Inferior parietal cortex (tissue), 1 donor: ENCODE results near the gene NTRK1.

Source experiments
- DNase-seq: peaks from one replicate; pipeline ENCODE4 v3.0.0-alpha.2; 2016; ENCODE audit errors: extremely low spot score

NTRK1 gene

DNA sequence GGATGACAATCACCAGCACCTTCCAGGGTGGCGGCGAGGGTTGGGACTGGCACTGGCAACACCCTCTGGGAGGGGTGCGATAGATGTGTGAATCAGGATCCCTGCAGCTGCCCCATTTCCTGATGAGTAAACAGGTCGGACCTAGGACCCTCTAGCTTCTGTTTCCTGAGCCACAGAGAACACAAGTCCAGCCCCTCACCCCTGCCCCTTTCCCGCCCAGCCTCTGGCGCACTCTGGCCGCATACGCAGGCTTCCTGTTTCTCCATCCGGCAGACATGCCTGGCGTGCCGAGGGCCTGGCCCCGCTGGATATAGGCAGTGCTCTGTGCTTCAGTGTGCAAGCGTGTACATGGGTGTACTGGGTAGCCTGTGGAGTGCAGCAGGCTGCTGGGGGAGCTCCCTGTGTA is 37.5 kb downstream of the NTRK1 start:
- DNase-seq = no peak

DNA sequence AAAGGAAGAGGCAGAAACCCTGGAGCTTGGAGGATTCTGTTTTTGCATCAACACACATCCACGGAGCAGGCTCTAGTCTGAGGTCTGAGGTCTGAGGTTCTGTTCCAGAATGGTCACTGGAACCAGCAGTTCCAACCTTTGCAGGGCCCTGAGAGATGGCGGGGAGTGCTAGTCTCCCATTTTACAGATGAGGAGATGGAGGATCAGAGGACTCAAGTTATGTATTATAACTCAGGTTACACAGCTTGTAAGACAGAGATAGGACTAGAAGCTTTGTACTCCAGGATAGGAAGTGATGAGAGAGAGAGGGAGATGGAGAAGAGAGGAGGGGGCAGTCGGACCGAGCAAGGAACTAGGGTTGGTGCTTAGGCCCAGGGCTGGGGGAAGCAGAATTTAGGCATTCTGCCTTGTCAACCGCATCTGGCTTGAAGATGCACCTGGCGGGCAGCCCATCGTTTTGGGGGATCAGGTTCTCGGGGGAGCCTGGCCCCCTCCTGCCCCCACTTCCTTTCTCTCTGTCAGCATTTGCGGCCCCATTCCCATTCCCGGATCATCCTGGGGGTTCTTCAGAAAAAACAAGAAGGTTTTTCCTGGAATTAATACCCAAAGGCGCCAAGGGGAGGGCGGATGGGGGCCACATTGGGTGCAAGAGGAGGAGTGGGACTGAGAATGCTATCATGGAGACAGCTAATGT is 38.5 kb downstream of the NTRK1 start:
- DNase-seq = no peak

DNA sequence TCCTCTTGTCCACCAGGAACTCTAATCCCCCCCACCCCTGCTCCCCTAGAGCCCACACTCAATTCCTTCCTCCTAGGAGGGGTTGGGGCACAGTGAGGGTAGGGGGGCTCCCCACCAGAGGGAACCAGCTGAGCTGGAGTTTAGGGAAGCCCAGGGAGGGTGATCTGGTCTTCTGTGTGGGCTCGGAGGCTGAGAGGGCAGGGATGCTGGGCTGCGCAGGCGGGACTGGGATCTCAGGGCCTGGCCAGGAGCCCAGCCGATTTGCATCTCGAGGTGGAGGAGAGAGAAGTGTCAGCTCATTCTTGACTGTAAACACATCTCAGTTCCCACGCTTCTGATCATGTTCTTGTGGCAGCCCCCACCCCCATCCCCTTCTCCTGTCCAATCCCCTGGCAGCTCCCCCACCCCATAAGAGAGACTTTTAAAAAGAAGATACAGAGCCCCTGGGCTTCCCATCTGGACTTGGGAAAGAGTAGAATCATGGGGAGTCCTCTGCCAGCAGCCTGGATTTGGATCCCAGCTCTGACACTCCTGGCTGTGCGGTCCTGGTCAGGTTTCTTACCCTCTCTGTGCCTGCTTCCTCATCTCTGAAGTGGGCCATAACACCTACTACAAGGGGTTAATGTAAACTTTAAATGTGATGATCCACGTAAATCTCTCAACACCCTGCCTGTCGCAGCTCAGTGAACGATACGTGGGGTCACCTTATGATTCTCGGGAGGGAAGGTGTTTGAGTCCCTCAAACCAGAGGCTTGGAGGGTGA is 39.5 kb downstream of the NTRK1 start:
- no peak for DNase-seq

DNA sequence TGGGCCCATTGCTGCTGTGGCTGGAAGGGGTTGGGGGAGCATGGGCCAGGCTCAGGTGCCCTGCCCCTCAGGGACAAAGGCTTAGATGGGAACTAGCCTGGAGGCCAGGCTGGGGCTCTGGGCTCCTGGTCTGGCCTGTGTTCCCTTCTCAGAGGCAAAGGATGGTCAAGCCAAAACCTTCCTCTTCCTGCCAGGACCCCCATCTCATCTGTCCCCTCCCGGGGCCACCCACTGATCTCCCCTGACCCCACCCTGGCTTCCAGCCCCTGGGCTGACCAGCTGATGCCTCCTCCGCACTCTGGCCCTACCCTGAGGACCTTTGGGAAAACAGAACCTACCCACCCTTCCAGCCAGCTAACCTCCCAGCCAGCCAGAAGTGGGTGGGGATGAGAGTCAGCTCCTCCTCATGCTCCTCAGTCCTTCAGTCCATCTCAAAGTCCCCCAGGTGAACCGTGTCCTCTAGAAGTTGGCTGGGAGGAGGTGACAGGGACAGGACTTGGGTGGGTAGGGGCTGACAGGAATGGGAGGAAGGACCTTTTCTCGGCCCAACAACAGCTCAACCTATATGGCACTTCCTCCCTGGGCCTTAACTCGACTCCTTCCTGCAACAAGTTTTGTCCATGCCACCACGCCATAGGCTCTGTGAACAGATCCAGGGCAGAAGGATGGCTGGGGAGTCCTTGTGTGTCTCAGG is 40.4 kb downstream of the NTRK1 start:
- DNase-seq = no peak

DNA sequence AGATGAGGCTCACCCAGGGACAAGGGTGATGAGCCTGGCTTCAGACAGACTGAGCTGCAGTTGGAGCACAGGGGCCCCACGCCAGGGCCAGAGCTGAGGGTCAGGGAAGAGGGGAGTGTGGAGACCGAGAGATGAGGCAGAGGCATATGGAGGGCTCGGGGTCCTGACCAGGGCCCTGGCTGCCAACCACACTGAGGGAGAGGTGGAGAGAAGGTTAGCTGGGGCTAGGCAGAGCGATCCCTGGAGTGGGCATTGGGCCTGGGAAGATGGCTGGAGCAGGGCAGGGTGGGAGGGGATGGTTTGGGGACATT is 40.9 kb downstream of the NTRK1 start:
- no peak for DNase-seq

DNA sequence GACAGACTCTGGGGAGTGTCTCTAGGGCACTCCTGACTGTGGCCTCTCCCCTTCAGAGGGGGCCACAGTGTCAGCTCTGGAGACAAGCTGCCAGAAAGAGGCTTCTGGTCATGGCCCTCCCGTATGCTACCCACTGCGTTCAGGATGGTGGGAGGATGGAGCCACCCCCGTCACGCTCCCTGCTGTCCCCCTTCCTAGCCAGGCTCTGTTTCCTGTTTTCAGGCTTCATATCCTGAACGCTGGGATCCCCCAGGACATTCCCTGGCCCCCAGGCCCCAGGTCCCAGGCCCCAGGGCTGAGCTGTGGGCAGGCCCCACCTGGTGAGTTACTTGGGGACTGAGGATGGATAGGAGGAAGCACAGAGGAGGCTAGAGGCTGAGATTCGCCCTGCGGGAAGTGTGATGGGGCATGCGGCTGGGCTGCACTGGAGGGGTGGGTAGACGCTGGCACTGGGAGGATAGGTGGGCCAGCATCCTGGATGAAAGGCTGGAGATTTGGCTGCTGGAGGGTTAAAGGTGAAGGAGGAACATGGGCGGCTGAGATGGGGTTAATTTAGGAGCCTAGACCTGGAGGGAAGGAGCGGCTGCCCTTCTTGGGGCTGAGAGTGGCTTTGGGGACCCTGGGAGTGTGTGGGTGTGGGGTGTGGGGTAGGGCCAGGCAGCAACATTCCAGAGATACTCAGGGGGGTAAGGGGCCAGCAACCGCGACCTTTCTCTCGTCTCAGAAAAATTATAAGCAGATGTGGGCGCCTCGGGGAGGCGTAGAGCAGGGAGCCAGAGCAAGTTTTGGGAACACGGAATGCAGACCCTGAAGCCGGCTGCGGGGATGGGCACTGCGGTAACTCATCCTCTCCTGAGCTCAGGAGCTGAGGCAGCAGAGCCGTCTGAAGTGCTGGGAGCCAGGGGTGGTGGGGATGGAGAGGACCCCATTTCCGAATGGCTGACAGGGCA is 41.6 kb downstream of the NTRK1 start:
- DNase-seq = no peak

DNA sequence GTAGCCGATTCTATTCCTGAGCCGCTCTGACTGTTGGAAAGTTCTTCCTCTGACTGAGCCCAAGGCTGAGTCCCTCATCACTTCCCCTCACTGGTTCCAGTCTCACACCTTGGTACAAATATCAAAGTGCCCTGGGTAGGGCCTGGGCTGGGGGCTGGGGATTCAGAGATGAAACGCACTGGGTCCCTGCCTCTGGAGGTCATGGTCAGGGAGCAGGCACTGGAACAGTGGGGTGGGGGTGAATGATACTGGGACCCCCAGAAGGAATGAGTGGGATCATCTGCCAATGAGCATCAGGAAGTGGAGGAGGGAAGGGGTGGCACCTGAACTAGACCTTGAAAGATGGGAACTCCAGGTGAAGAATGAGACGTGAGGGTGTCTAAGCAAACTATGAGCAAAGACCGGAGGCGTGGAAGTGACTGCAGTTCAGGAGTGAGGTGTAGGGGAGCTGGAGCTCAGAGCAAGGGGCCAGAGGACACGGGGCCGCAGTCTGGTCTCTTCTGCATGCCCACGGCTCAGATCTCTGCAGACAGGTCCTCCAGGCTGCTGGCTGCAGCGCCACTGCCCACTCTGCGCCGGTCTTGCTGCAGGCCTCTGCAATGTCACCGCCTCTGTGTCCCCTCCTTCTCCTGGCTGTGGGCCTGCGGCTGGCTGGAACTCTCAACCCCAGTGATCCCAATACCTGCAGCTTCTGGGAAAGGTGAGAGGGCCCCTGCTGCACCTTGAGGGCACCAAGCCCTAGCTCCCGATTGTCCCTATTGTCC is 42.8 kb downstream of the NTRK1 start:
- DNase-seq = no peak

DNA sequence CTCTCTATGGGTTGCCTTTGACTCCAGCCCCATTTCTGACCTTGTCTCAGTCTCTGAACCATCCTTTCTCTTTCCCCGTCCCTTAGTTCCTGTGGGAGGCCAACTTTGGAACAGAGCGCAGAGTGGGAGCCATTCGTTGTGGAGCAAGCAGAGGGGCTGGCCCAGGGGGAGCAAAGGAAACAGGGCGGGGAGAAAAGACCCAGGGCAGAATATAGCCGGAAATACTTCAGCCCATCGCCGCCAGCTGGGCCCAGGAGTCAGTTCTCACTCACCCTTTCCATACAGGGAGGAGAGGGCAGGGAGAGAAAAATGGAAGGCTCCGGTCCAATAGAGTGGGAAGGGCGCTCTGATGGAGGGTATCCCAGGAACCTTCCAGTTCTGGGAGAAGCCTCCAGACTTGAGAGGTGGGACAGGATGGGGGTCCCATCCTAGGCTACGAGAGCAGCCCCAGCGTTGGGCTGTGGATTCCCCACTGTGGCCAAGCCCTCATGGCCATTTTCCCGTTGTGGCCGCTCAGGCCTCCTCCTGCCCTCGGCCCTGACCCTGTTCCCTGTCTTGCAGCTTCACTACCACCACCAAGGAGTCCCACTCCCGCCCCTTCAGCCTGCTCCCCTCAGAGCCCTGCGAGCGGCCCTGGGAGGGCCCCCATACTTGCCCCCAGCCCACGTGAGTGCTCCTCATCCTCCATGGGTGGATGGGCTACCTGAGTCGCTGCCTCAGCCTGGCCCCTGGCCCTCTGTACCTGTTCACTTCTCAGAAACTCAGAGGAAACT is 43.7 kb downstream of the NTRK1 start:
- no peak for DNase-seq

DNA sequence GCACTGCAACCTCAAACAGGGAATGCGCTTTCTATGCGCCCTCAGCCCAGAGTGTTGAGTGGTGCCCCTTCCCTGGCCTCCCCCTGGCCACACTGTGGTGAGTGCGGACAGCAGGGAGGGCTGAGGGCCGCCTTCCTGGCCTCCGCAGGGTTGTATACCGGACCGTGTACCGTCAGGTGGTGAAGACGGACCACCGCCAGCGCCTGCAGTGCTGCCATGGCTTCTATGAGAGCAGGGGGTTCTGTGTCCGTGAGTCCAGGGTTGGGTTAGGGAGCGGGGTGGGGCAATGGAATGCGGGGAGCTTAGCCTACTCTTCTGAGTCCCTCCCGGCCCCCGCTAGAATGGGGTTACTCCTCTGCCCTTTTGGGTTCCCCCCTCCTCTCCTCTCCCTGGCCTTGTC is 44.5 kb downstream of the NTRK1 start:
- no peak for DNase-seq

DNA sequence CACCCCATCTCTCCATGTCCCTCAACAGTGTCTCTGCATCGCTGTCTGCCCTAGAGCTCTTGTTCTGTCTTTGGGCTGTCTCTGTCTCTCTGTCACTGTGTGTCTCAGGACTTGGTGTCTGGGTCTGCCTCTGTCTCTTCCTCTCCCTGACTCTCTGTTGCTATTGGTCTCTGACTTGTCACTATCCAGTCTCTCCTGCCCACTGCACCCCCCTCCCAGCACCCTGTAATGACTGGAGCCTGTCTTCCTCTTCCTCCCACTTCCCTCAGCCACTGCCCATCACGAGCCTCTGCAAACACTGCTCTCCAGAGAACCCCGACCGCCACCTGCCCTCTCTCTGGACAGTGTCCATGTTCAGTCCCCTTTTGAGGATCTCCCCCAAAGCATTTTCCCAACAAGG is 45.0 kb downstream of the NTRK1 start:
- DNase-seq = no peak

DNA sequence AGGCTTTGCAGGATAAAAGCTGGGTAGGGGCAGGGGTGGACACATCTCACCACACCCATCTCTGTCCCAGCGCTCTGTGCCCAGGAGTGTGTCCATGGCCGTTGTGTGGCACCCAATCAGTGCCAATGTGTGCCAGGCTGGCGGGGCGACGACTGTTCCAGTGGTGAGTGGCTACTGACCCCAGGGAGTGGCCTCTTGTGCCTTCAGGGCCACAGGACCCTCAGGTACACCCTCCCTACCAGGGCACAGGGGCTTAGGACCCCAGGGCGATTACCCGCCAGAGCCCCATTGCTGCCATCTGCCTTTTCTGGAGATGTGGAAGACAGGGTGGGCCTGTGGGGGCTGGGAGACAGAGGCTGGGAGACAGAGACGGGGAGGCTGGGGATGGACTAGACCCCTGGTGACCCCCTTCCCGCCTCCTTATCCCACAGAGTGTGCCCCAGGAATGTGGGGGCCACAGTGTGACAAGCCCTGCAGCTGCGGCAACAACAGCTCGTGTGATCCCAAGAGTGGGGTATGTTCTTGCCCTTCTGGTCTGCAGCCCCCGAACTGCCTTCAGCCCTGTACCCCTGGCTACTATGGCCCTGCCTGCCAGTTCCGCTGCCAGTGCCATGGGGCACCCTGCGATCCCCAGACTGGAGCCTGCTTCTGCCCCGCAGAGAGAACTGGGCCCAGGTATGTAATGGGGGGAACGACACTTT is 45.7 kb downstream of the NTRK1 start:
- no peak for DNase-seq

DNA sequence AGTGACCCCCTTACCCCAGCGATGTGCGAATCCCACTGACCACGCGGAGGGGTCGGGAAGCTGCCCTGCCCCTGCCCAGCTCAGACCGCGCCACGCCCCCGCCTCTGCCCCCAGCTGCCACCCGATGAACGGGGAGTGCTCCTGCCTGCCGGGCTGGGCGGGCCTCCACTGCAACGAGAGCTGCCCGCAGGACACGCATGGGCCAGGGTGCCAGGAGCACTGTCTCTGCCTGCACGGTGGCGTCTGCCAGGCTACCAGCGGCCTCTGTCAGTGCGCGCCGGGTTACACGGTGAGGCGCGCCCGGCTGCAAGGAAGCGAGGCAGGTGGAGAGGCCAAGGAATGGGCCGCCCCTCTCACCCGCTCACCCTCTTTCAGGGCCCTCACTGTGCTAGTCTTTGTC is 47.9 kb downstream of the NTRK1 start:
- DNase-seq = no peak

DNA sequence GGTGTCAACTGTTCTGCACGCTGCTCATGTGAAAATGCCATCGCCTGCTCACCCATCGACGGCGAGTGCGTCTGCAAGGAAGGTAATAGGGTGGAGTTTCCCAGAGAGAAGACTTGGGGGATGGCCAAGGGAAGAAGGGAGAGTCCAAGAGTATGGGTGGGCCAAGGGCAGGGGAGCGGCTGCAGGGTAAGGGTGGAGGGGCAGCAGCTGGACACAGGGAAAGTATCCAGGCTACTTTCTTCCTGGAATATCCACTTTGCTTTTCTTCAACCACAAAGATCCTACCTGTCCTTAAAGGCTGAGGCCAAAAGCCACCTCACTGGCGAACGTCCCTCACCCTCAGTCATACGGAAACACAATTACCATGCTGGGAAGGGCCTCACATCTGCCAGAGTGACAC is 48.3 kb downstream of the NTRK1 start:
- DNase-seq = no peak

DNA sequence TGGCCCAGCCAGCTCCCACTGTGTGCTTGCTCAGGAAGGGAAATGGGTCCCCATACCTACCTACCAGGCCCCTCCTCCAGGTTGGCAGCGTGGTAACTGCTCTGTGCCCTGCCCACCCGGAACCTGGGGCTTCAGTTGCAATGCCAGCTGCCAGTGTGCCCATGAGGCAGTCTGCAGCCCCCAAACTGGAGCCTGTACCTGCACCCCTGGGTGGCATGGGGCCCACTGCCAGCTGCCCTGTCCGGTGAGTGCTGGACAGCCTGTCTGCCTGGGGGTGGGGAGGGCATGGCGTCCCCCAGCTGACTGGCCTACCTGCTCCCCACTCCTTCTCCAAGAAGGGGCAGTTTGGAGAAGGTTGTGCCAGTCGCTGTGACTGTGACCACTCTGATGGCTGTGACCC is 49.0 kb downstream of the NTRK1 start:
- no peak for DNase-seq

DNA sequence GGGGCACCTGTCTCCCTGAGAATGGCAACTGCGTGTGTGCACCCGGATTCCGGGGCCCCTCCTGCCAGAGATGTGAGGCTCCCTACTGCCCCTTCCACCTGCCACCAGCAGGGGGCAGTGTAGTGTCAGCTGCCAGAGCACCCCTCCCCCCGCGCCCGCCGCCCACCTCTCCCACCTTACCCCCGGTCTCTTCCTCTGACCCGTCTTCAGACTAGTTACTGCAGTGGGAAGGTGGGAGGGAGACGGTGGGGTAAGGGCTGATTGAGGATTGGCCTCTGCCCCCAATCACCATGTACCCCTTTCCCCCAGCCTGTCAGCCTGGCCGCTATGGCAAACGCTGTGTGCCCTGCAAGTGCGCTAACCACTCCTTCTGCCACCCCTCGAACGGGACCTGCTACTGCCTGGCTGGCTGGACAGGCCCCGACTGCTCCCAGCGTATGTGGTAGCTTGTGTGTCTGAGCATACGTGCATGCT is 49.7 kb downstream of the NTRK1 start:
- no peak for DNase-seq

DNA sequence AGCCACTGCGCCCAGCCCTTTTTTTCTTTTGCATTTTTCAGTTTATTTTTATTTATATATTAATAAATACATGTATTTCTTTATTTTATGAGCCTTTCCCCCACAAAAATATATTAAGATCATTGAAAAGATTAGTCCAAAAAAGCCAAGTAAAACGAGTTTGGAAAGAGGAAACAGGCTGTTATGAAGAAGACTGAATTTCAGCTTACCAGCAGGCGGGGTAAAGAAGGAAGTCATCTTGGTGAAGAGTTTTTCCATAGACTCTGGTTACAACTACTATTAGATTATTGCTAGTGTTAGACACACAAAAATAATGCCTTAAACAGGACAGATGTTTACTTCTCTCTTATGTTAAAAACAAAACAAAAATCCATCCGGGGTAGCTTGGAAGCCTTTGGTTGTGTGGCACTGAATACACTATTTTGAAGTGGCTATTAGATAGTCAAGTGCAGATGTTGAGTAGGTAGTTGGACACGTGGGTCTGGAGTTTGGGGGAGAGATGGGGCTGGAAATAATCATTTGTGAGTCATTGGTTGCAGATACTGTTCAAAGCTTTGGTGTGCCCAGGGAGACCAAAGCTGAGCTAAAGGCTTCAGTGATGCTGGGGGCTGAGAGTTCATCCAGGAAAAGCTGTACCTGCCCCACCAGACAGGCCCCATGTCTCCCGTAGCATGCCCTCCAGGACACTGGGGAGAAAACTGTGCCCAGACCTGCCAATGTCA is 51.1 kb downstream of the NTRK1 start:
- no peak for DNase-seq

DNA sequence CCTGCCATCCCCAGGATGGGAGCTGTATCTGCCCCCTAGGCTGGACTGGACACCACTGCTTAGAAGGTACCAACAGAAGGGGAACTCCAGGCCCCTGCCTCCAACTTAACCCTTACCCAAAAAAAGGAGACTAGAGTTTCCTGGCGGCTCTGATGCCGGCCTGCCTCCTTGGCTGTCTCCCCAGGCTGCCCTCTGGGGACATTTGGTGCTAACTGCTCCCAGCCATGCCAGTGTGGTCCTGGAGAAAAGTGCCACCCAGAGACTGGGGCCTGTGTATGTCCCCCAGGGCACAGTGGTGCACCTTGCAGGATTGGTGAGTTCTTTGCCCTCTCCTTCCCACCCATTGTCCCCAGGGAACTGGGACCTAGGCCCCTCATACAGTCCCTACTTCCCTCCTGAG is 51.6 kb downstream of the NTRK1 start:
- DNase-seq = no peak

DNA sequence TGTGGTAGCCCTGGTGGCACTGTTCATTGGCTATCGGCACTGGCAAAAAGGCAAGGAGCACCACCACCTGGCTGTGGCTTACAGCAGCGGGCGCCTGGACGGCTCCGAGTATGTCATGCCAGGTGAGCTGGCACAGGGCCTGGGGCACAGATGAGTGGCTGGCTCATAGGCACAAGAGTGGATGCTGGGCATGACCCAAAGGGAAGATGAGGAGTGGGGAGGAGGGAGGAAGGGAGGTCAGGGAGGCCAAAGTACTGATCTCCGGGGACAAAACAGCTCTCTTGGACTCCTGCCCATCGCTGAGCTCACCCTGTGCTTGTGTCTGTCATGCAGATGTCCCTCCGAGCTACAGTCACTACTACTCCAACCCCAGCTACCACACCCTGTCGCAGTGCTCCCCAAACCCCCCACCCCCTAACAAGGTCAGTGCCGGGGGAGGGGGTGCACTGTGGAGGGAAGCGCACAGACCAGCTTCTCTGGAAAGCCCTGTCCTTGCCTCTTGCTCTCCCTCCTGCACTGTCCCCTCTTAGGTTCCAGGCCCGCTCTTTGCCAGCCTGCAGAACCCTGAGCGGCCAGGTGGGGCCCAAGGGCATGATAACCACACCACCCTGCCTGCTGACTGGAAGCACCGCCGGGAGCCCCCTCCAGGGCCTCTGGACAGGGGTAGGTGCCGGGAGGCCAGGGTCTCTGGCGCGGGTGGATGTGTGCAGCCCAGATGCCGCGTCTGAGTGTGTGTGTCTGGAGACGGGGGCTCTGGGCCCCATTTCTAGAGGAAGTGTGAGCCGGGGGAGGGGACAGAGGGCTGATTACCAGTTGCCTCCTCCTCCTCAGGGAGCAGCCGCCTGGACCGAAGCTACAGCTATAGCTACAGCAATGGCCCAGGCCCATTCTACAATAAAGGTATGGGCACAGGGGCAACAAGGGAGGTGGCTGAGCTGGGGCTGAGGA is 52.5 kb downstream of the NTRK1 start:
- DNase-seq = no peak
